HUES48 (cell line): ENCODE results near the gene INSRR.

Experiments used
- H3K27ac ChIP-seq: one replicate; pipeline ENCODE4 v1.7.0; 2013; ENCODE audit warnings: low read depth, low read length, inconsistent platforms
- H3K27me3 ChIP-seq: 2 replicates; pipeline ENCODE4 v1.6.1; 2013; ENCODE audit warnings: mild to moderate bottlenecking, low read length; ENCODE audit not compliant: control insufficient read depth, insufficient read depth
- H3K36me3 ChIP-seq: 2 replicates; pipeline ENCODE4 v1.6.1; 2013; ENCODE audit warnings: low read length; ENCODE audit not compliant: control insufficient read depth, insufficient read depth
- H3K4me1 ChIP-seq: 2 replicates; pipeline ENCODE4 v1.6.1; 2013; ENCODE audit warnings: mild to moderate bottlenecking, low read length; ENCODE audit not compliant: control insufficient read depth, insufficient read depth
- H3K4me3 ChIP-seq: 2 replicates; pipeline ENCODE4 v1.5.1; 2013; ENCODE audit warnings: mild to moderate bottlenecking, low read depth, low read length
- H3K9ac ChIP-seq: 2 replicates; pipeline ENCODE4 v1.6.1; 2013; ENCODE audit warnings: mild to moderate bottlenecking, low read depth, low read length, moderate library complexity
- H3K9me3 ChIP-seq: 2 replicates; pipeline ENCODE4 v1.6.1; 2013; ENCODE audit warnings: low read length; ENCODE audit not compliant: control insufficient read depth, insufficient read depth

The INSRR gene

GRCh38 chr1:156893048-156893953 lies 34.4 kb upstream of the INSRR start, which contains the start of gene PEAR1:
Gene PEAR1, plus strand, starts transcription at chr1:156893718. Its CDS starts 10,209 bp downstream, at chr1:156903927.
- peak within 1 kb of the TSS; percentile 51 for H3K4me3 ChIP-seq
- no peaks in the 10 kb centered on the region for H3K9me3 ChIP-seq
- H3K36me3 ChIP-seq = no peaks in the 10 kb centered on the region
- H3K9ac ChIP-seq = no peak within 1 kb of the TSS
- no peak within 1 kb of the TSS for H3K27ac ChIP-seq
- peaks cover 59% of the 10 kb centered on the region for H3K27me3 ChIP-seq
- H3K4me1 ChIP-seq = peaks cover 7% of the 10 kb centered on the region

DNA sequence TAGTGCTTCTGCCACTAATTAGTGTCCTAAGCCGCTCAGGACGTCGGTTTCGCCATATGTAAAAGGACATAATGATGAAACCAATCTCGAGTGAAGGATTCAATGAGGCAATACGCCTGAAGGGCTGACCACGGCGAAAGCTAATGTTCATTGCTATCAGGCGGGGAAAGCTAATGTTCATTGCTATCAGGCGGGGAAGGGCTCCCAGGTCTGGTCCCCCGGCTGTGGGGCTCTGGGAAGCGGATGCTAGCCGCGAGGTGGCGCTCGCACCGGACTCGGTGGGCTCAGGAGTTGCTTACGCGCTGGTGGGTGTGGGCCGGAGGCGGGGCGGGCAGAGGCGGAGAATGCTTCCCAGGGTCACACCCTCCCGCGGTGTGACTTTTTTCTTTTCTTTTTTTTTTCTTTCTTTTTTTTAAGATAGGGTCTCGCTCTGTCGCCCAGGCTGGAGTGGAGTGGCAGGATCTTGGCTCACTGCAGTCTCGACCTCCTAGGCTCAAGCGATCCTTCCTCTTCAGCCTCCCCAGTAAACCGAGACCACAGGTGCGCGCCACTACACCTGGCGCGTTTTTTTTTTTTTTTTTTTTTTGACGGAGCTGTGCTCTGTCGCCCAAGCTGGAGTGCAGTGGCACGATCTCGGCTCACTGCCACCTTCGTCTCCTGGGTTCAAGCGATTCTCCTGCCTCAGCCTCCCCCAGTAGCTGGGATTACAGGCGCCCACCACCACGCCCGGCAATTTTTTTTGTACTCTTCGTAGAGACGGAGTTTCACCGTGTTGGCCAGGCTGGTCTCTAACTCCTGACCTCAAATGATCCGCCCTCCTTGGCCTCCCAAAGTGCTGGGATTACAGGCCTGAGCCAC lies 33.5 kb upstream of the INSRR start:
- Histone ChIP-seq H3K9ac (no peak overlapping the region), H3K4me1 (peaks cover 11% of the 10 kb centered on the region), H3K27me3 (peaks cover 64% of the 10 kb centered on the region), H3K36me3 (no peaks in the 10 kb centered on the region), H3K4me3 (peak overlapping the region; percentile 51), H3K27ac (no peak overlapping the region), H3K9me3 (no peaks in the 10 kb centered on the region)

DNA sequence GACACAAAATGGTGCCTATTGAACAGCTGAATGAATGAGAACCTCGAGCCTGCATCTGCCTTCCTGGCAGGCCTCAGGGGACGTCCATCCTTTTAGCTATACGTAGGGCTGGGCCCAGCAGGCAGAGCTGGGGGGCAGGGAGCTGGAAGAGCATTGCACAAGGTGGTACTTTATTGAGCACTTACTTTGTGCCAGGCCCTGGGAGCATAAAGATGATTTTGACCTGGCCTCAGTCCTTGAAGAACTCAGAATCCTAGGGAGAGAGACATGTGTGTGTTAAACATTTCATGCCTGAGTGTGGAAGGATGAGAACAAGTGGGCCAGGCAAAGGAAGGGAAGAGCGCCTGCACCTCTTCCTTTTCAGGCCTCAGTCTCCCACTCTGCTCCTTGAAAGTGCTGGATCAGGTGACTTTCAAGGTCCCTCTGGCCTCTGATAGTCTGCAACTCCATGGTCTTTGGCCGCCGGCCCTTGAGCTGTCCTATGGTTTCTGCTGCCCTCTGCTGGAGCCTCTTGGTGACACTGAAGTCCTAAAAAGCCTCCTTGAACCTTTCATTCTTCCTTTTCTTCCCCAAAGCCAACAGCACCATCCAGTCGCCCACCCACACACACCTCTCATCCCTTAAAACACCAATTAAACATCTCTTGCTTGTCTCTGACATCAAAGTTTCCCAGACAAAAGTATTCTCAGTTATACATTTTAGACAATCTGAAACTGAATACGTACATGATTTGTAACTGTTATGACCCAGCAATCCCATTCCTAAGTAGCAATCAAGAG lies 31.1 kb upstream of the INSRR start:
- Histone ChIP-seq H3K9ac (no peak overlapping the region), H3K4me1 (peaks cover 20% of the 10 kb centered on the region), H3K27ac (no peak overlapping the region), H3K36me3 (no peaks in the 10 kb centered on the region), H3K9me3 (no peaks in the 10 kb centered on the region), H3K27me3 (peaks cover 77% of the 10 kb centered on the region), H3K4me3 (no peak overlapping the region)

DNA sequence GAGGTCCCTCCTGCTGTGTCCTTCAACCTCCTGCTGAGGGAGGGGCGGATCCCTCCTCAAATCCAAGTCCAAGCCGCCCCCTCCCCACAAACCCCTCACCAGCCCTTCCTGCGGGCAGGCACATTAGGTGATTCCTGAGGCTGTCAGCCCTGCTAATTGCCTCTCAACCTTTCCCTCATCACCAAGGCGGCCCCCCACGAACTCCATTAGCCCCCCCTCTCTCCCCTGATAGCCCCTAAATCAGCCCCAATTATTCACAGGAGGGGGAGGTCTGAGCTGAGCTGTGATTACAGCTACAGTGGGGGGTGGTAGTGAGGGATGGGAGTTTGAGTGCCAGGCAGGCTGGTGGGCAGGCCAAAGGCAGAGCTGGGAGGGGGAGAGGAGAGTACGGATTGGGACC lies 28.8 kb upstream of the INSRR start:
- Histone ChIP-seq H3K4me1 (peaks cover 28% of the 10 kb centered on the region), H3K9me3 (no peaks in the 10 kb centered on the region), H3K4me3 (no peak overlapping the region), H3K27me3 (peaks cover 67% of the 10 kb centered on the region), H3K9ac (no peak overlapping the region), H3K27ac (no peak overlapping the region), H3K36me3 (no peaks in the 10 kb centered on the region)

DNA sequence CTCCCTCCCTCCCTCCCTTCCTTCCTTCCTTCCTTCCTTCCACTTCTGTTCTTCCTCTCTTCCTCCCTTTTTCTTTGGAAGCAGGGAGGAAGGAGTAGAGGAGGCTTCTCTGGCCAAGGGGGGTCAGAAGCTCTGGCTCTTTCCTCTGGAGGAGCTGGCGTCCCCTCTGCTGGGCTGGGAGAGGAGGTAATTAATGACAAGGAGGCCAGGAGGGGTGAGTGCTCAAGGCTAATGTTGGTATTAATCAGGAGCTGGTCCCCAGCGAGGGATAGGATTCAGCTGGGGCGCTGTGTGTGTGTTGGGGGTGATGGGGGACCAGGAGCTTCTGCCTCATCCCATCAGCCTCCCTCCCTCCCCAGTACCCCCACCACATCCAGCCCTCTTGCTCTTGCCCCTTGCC lies 28.4 kb upstream of the INSRR start:
- no peak overlapping the region for H3K4me3 ChIP-seq
- H3K27ac ChIP-seq = no peak overlapping the region
- H3K4me1 ChIP-seq = peaks cover 28% of the 10 kb centered on the region
- no peaks in the 10 kb centered on the region for H3K9me3 ChIP-seq
- H3K27me3 ChIP-seq = peaks cover 63% of the 10 kb centered on the region
- H3K9ac ChIP-seq = no peak overlapping the region
- no peaks in the 10 kb centered on the region for H3K36me3 ChIP-seq

DNA sequence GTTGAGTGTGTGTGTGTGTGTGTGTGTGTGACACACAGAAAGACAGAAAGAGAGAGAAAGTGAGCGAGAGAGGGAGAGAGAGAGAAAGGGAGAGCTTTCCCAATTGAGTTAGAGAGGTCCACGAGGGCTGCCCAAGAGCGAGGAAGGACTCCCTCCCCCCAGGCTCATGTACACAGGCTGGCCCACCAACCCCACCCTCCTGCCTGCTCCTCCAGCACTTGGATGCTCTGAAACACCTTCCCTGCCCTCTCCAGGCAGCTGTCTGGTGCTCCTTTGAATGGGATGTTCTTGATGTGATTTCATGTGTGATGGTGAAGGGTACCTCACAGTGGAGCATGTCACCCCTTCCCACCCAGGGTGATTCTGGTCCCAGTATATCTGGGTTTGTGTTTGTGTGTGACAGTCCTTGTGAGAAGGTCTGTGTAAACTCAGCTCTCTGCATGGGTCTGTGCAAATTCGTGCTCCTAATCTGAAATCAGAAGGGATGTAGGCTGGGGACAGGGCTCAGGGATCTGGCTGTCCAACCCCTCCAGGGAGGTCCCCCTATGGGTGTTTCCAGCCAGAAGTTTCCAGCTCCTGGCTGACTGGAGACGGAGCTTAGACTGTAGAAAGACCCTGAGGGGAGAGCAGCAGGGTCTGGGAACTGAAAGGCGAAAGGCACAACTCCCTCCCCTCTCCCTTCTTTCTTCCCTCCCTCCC lies 27.8 kb upstream of the INSRR start:
- Histone ChIP-seq H3K4me1 (peaks cover 28% of the 10 kb centered on the region), H3K27ac (no peak overlapping the region), H3K9ac (no peak overlapping the region), H3K9me3 (no peaks in the 10 kb centered on the region), H3K4me3 (no peak overlapping the region), H3K27me3 (peaks cover 57% of the 10 kb centered on the region), H3K36me3 (no peaks in the 10 kb centered on the region)

DNA sequence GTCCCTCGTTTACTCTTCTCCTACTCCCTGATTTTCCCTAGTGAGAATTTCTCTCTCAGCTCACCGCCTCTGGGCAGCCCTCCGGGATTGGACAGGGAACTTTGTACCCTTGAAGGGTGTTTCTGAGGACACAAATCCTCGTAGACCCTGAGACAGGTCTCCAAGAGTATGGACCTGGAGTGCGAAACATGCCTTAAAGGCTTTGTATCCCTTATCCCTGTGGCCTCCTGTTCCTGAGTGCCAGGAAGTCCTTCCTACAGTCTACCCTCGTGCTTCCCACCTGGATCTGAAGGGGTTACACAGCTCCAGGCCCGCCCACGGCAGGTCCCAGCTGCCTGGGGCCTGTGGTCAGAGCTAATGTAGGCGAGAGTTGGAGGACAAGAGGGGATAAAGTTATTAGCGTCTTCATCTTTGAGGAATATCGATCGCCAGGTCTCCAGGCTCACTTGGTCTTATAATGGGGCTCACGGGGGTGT lies 27.0 kb upstream of the INSRR start:
- Histone ChIP-seq H3K9ac (no peak overlapping the region), H3K4me1 (peaks cover 28% of the 10 kb centered on the region), H3K4me3 (no peak overlapping the region), H3K27ac (no peak overlapping the region), H3K9me3 (no peaks in the 10 kb centered on the region), H3K36me3 (no peaks in the 10 kb centered on the region), H3K27me3 (peaks cover 52% of the 10 kb centered on the region)

DNA sequence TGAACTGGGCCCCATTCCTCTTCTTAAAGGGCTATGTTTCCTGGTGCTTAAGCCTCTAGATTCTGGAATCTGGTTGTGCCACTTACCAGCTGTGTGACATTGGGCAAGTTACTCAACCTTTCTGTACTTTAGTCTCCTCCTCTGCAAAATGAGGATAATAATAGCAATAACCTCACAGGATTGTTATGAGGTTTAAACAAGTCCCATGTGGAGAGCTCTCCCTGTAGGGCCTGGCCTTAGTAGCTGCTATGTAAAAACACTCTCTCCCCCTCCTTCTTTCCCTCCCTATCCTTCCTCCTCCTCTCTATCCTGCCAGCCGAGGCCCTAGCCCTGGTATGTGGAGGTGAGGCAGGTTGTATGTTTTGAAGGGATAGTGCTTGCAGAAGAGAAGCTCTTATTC lies 26.4 kb upstream of the INSRR start:
- peaks cover 51% of the 10 kb centered on the region for H3K27me3 ChIP-seq
- H3K27ac ChIP-seq = no peak overlapping the region
- no peaks in the 10 kb centered on the region for H3K36me3 ChIP-seq
- no peak overlapping the region for H3K4me3 ChIP-seq
- no peak overlapping the region for H3K9ac ChIP-seq
- no peaks in the 10 kb centered on the region for H3K9me3 ChIP-seq
- H3K4me1 ChIP-seq = peaks cover 28% of the 10 kb centered on the region

- Histone ChIP-seq H3K4me1 (peaks cover 28% of the 10 kb centered on the region), H3K4me3 (no peak overlapping the region), H3K9ac (no peak overlapping the region), H3K27me3 (peaks cover 49% of the 10 kb centered on the region), H3K9me3 (no peaks in the 10 kb centered on the region), H3K27ac (no peak overlapping the region), H3K36me3 (no peaks in the 10 kb centered on the region)
Measured at GRCh38 chr1:156884560-156885184, 25.8 kb upstream of the INSRR start.

- Histone ChIP-seq H3K9ac (no peak overlapping the region), H3K36me3 (no peaks in the 10 kb centered on the region), H3K27ac (no peak overlapping the region), H3K27me3 (peaks cover 50% of the 10 kb centered on the region), H3K4me1 (peaks cover 28% of the 10 kb centered on the region), H3K4me3 (no peak overlapping the region), H3K9me3 (no peaks in the 10 kb centered on the region)
Measured at GRCh38 chr1:156883919-156884318, 25.0 kb upstream of the INSRR start.
